Ovary (tissue), 9 donors: ENCODE data around the gene PTPN13. TPM values are rescaled to one million over a fixed set of nuclear protein-coding genes. Genes with fewer than 3 reads are reported as not detected.

ENCODE experiments used
- DNase-seq, 5 donors: peaks; one replicate each; pipeline ENCODE4 v3.0.0-alpha.2; 2019 to 2020
- H3K27ac ChIP-seq, 2 donors: fragments of 200-600 bp; one replicate each; pipeline versions ENCODE4 v1.5.1 to v1.8.0; 2019 to 2022
- H3K27me3 ChIP-seq: fragments of 200-600 bp; one replicate; pipeline ENCODE4 v1.8.0; 2022
- H3K36me3 ChIP-seq: fragments of 200-600 bp; sonication (generic); one replicate; pipeline ENCODE4 v1.5.1; 2019
- H3K4me1 ChIP-seq: one replicate; pipeline ENCODE4 v1.8.1; 2013; ENCODE audit warnings: mild to moderate bottlenecking, moderate library complexity; ENCODE audit not compliant: insufficient read depth
- H3K4me3 ChIP-seq: fragments of 200-600 bp; sonication (generic); one replicate; pipeline ENCODE4 v1.5.1; 2017
- H3K9me3 ChIP-seq, 2 donors: fragments of 200-600 bp in 1 of 2; sonication (generic) in 1 of 2; one replicate each; pipeline versions ENCODE4 v1.5.1 to v1.8.1; 2013 to 2019; ENCODE audit warnings: mild to moderate bottlenecking in 1 of 2, moderate library complexity in 1 of 2
- EP300 ChIP-seq: sonication (generic); formaldehyde crosslinking; IDR thresholded peaks from one replicate; pipeline ENCODE4 v1.6.1; 2017; ENCODE audit warnings: antibody characterized with exemption
- POLR2A ChIP-seq: fragments of 450-650 bp; IDR thresholded peaks from one replicate; pipeline ENCODE4 v1.6.1; 2017; ENCODE audit warnings: antibody characterized with exemption, mild to moderate bottlenecking, moderate library complexity
- WGBS, 3 donors: extraction: QIAGEN DNeasy Blood & Tissue Kit in 1 of 3; methylation state at CpG; one replicate each; pipeline versions ENCODE4 v1.1.5 to v1.1.7; 2013 to 2017; 5-methylcytosine and 5-hydroxymethylcytosine counted together
- intact Hi-C, 4 donors: fragments of 100-400 bp; cut with DNase I; formaldehyde crosslinking; loops; one replicate each; pipeline versions ENCODE4 v1.11.0 to v1.15.1; 2022 to 2023
- polyA plus RNA-seq, 2 donors: library from polyadenylated mRNA; stranded (reverse); fragments of 200-250 nt in 1 of 2; fragments of 350-450 nt in 1 of 2; fragmentation: Illumina TruSeq in 1 of 2; extraction: RNeasy Lipid Tissue Mini Kit (QIAGEN cat#74804) in 1 of 2; gene quantifications; one replicate each; pipeline ENCODE4 v1.2.3, GENCODE V29; 2013 to 2014
- total RNA-seq, 7 donors: library from RNA; depleted of rRNA in 2 of 7; stranded (reverse); fragments of >200 nt in 2 of 7; fragmentation: NEBNext Ultra II Directional in 3 of 7; extraction: Animal tissue kit (Norgen Biotek cat#: 25700) in 3 of 7; gene quantifications; one replicate each; pipeline versions ENCODE4 v1.1.0 to v1.2.4, GENCODE V29; 2016 to 2023
- TF ChIP-seq, protein P1 (sequence below), 3 donors: fragments of 450-650 bp in 2 of 3; fragments of 200-600 bp in 1 of 3; IDR thresholded peaks; one replicate each; pipeline versions ENCODE4 v1.5.1 to v1.8.0; 2016 to 2022; ENCODE audit warnings: antibody characterized with exemption in 3 of 3, mild to moderate bottlenecking in 1 of 3
- donor health status: DM: no; HTN: no; CAD: no; lungs with moderate emphysema.
- donor health status: DM: no; HTN: no; CAD: no.
- donor health status: Bipolar disorder and iron deficiency.
- donor health status: DM: yes; HTN: yes; CAD: no.
- donor health status: DM: no; HTN: no; CAD: no.
- donor health status: DM: yes; HTN: yes; CAD: no.

The PTPN13 gene
- total and polyA plus RNA-seq, 9 donors: 17.0 to 73.4 (median 44.0) TPM

GRCh38 chr4:86831262-86832130 lies 237.4 kb downstream of the PTPN13 start:
- Histone ChIP-seq H3K4me3 (no peak overlapping the region), H3K4me1 (peaks cover 3% of the 10 kb centered on the region), H3K27ac (peak overlapping the region in 1 of 2 donors; percentile 18), H3K36me3 (no peaks in the 10 kb centered on the region), H3K9me3 (no peaks in the 10 kb centered on the region), H3K27me3 (no peaks in the 10 kb centered on the region)
- WGBS, 3 donors: 50 to 56% (median 52%) methylated on average over 5 of the region's 5 CpGs
- intact Hi-C loops: no loop called here
- TF ChIP-seq, protein P1, sequence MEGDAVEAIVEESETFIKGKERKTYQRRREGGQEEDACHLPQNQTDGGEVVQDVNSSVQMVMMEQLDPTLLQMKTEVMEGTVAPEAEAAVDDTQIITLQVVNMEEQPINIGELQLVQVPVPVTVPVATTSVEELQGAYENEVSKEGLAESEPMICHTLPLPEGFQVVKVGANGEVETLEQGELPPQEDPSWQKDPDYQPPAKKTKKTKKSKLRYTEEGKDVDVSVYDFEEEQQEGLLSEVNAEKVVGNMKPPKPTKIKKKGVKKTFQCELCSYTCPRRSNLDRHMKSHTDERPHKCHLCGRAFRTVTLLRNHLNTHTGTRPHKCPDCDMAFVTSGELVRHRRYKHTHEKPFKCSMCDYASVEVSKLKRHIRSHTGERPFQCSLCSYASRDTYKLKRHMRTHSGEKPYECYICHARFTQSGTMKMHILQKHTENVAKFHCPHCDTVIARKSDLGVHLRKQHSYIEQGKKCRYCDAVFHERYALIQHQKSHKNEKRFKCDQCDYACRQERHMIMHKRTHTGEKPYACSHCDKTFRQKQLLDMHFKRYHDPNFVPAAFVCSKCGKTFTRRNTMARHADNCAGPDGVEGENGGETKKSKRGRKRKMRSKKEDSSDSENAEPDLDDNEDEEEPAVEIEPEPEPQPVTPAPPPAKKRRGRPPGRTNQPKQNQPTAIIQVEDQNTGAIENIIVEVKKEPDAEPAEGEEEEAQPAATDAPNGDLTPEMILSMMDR (IDR thresholded peaks at IDR 0.05): no peak
- TF ChIP-seq EP300 (no peak), POLR2A (no peak)
- peak; percentile 36 to 68 (median 64) for DNase-seq

DNA sequence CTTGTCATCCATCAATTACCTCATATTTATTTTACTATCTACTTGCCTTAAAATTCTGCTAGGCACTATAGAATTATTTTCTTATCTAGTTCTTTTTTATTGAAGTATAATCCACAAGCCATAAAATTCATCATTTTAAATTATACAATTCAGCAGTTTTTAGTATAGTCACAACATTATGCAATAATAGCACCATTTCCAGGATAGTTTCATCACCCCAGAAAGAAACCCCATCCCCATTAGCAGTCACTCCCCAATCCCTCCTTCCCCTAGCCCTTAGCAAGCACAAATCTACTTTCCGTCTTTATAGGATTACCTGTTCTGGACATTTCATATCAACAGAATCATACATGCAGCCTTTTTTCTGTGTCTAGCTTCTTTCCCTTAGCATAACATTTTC lies 239.5 kb downstream of the PTPN13 start:
- no peaks in the 10 kb centered on the region for H3K36me3 ChIP-seq
- H3K27ac ChIP-seq: no peak overlapping the region
- TF ChIP-seq, protein P1 (IDR thresholded peaks at IDR 0.05): no peak
- no peak for TF ChIP-seq POLR2A
- no peak for TF ChIP-seq EP300
- no peaks in the 10 kb centered on the region for H3K9me3 ChIP-seq
- H3K4me3 ChIP-seq: no peak overlapping the region
- WGBS, 3 donors: 91 to 98% (median 97%) methylated on average over 1 of the region's 1 CpG
- no peak for DNase-seq
- peaks cover 3% of the 10 kb centered on the region for H3K4me1 ChIP-seq
- intact Hi-C loops: no loop called here
- no peaks in the 10 kb centered on the region for H3K27me3 ChIP-seq

GRCh38 chr4:86834901-86835300 lies 240.8 kb downstream of the PTPN13 start:
- WGBS, 3 donors: 91 to 95% (median 91%) methylated on average over 3 of the region's 3 CpGs

GRCh38 chr4:86835677-86836076 lies 241.6 kb downstream of the PTPN13 start:
- Histone ChIP-seq H3K36me3 (no peaks in the 10 kb centered on the region), H3K27me3 (no peaks in the 10 kb centered on the region), H3K4me1 (peaks cover 3% of the 10 kb centered on the region), H3K9me3 (no peaks in the 10 kb centered on the region), H3K27ac (no peak overlapping the region), H3K4me3 (no peak overlapping the region)
- TF ChIP-seq POLR2A (no peak), EP300 (no peak)
- TF ChIP-seq, protein P1 (IDR thresholded peaks at IDR 0.05): no peak
- 89 to 97% (median 92%) methylated on average over 3 of the region's 3 CpGs for WGBS, 3 donors
- no peak for DNase-seq
- intact Hi-C loops: no loop called here

More at GRCh38 chr4:86834901-86835300, 240.8 kb downstream of the PTPN13 start:
- no peak for DNase-seq
- Histone ChIP-seq H3K27ac (no peak overlapping the region), H3K36me3 (no peaks in the 10 kb centered on the region), H3K27me3 (no peaks in the 10 kb centered on the region), H3K4me1 (peaks cover 3% of the 10 kb centered on the region), H3K4me3 (no peak overlapping the region), H3K9me3 (no peaks in the 10 kb centered on the region)
- TF ChIP-seq, protein P1 (IDR thresholded peaks at IDR 0.05): no peak
- TF ChIP-seq EP300 (no peak), POLR2A (no peak)
- intact Hi-C loops: no loop called here
